Placental epithelial cell (primary cell): Measurements from ENCODE around the gene CD63. TPM values are rescaled to one million over a fixed set of nuclear protein-coding genes. Genes with fewer than 3 reads are reported as not detected.

Experiments used
- small RNA-seq: library from RNA; depleted of rRNA; stranded (forward); fragments of <200 nt; gene quantifications from one replicate; pipeline ENCODE3, GENCODE V24; 2012
- total RNA-seq: library from RNA; depleted of rRNA; stranded (reverse); fragments of >200 nt; gene quantifications from 2 replicates; pipeline ENCODE4 v1.2.3, GENCODE V29; 2012

The CD63 gene
- total RNA-seq = 692 and 1,100 TPM in 2 replicates

GRCh38 chr12:55728939-55729818 is at the start of gene CD63:
CD63 (minus strand) TSS chr12:55729009; CDS start chr12:55728341, 668 bp downstream.

GRCh38 chr12:55742719-55743405 is 14.1 kb upstream of the CD63 start, which contains the start of gene GDF11:
GDF11 (plus strand) TSS chr12:55743122; CDS start chr12:55743317, 195 bp downstream.

GRCh38 chr12:55720071-55720564 is 8.7 kb downstream of the CD63 start, which contains the start of gene RDH5:
RDH5 (plus strand) TSS chr12:55720393; CDS start chr12:55721185, 792 bp downstream.

GRCh38 chr12:55715833-55716581 is 12.8 kb downstream of the CD63 start, which contains the start of gene BLOC1S1:
BLOC1S1 (plus strand) TSS chr12:55716046; CDS start chr12:55716052, 6 bp downstream.

GRCh38 chr12:55707841-55708694 is 20.7 kb downstream of the CD63 start, which contains the start of gene ITGA7:
ITGA7 (minus strand) TSS chr12:55707904; CDS start chr12:55707682, 222 bp downstream.

Small RNAs within 50 kb of the gene (small RNA-seq; reads per million reads assigned to genes)
- gene AC009779.1 (not detected), gene RF00017 (not detected)

Other genes starting within 250 kb of the CD63 start
- gene OR6C68, start 236.6 kb downstream of the CD63 start, total RNA-seq = not detected in 2 replicates
- gene OR6C4, start 179.4 kb downstream of the CD63 start, total RNA-seq = not detected in 2 replicates
- not detected in 2 replicates for gene OR2AP1, start 156.5 kb downstream of the CD63 start, total RNA-seq
- gene OR10P1, start 92.1 kb downstream of the CD63 start, total RNA-seq = not detected in 2 replicates
- gene ITGA7, start 21.1 kb downstream of the CD63 start, total RNA-seq = 0.22 and 0.39 TPM in 2 replicates
- 33.4 and 64.9 TPM in 2 replicates for gene BLOC1S1, start 13.0 kb downstream of the CD63 start, total RNA-seq
- gene RDH5, start 8.6 kb downstream of the CD63 start, total RNA-seq = 2.3 and 5.9 TPM in 2 replicates
- gene GDF11, start 14.1 kb upstream of the CD63 start, total RNA-seq = 1.6 and 5.3 TPM in 2 replicates
- gene SARNP, start 88.7 kb upstream of the CD63 start, total RNA-seq = 45.9 and 68.3 TPM in 2 replicates
- gene ORMDL2, start 89.0 kb upstream of the CD63 start, total RNA-seq = 19.2 and 36.0 TPM in 2 replicates
- gene DNAJC14, start 100.6 kb upstream of the CD63 start, total RNA-seq = 42.8 and 55.3 TPM in 2 replicates
- 4.7 and 4.9 TPM in 2 replicates for gene MMP19, start 113.9 kb upstream of the CD63 start, total RNA-seq
- 20.7 and 33.4 TPM in 2 replicates for gene PYM1, start 198.9 kb upstream of the CD63 start, total RNA-seq
- 143 and 269 TPM in 2 replicates for gene DGKA, start 202.2 kb upstream of the CD63 start, total RNA-seq
- gene PMEL, start 237.0 kb upstream of the CD63 start, total RNA-seq = 2.1 and 7.1 TPM in 2 replicates
- gene CDK2, start 237.8 kb upstream of the CD63 start, total RNA-seq = 50.5 and 62.8 TPM in 2 replicates
- gene RAB5B, start 245.1 kb upstream of the CD63 start, total RNA-seq = 87.6 and 122 TPM in 2 replicates